Measurements from ENCODE around the gene MIB1. TPM values are rescaled to one million over a fixed set of nuclear protein-coding genes. Genes with fewer than 3 reads are reported as not detected.

The MIB1 gene
- total RNA-seq, 1 experiment from 2014 or later: 48.8 TPM

DNA sequence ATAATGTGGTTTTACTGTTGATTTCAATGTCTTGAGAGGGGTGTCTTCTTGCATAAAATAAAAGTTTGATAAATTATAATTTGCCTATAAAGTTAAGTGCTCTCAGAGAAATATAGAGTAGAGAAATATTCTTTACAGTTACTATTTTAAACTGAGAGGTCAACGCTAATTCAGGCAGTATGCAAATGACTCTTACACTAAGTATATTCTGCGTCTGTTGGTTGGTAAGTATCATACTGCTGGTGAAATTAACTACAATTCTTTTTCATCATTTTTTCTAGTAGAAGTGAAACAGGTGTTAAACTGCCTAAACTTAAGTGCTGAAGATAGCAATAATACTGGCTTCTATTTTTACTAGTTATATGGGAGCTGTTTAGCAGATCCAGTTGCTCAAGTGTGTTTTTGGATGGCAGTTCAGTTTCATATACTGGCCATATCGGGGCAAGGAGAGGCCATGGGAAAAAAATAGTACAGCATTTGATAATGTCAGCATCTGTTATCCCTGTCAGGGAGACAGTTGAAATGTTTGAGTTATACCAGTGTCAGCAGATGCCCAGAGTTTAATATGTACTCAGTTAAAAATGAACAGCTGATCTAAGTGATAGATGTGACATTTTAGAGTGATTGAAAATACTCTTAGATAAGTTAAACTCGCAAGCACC lies 86.2 kb downstream of the MIB1 start:
- H3K27me3 Mint-ChIP-seq (ENCODE audit: low read depth): no peaks in the 10 kb centered on the region
- H3K14ac ChIP-seq (ENCODE audit: insufficient read depth, low read length): no peak overlapping the region
- H3K27ac Mint-ChIP-seq: no peak overlapping the region
- no peak overlapping the region for H3K9ac ChIP-seq (ENCODE audit: extremely low read depth, insufficient read length, low read length)
- no peak overlapping the region for H3T11ph ChIP-seq (ENCODE audit: low read length)
- no peak overlapping the region for H4K5ac ChIP-seq (ENCODE audit: insufficient read length, low read depth, low read length)
- H4K91ac ChIP-seq (ENCODE audit: insufficient read length, low read depth, low read length): no peak overlapping the region
- peaks cover 5 to 8% (median 6%) of the 10 kb centered on the region in 3 experiments; a peak in 5 of 7 replicates for H3K36me3 Mint-ChIP-seq (ENCODE audit: insufficient read depth in 1 of 3, low read depth in 3 of 3)
- H3K4me1 ChIP-seq (ENCODE audit: insufficient read depth, low read length): no peaks in the 10 kb centered on the region
- no peak overlapping the region for H3K18ac ChIP-seq (ENCODE audit: insufficient read length, low read depth, low read length)
- no peak overlapping the region for H2BK12ac ChIP-seq (ENCODE audit: insufficient read length, low read depth, low read length)
- H3K56ac ChIP-seq (ENCODE audit: insufficient read length, low read depth, low read length): no peak overlapping the region
- H3K4me2 ChIP-seq (ENCODE audit: insufficient read depth, insufficient read length, low read length): no peak overlapping the region
- no peak overlapping the region for H3K4ac ChIP-seq (ENCODE audit: low read depth, low read length)
- H2BK120ac ChIP-seq (ENCODE audit: low read depth, low read length, poor library complexity, severe bottlenecking): no peak overlapping the region
- no peak overlapping the region for H3K27ac ChIP-seq (ENCODE audit: insufficient read length, low read depth, low read length)
- no peak overlapping the region for H4K8ac ChIP-seq (replicated peaks; ENCODE audit: insufficient read length, low read depth, low read length)
- no peaks in the 10 kb centered on the region for H3K79me1 ChIP-seq (ENCODE audit: insufficient read depth, low read depth, low read length, poor library complexity, severe bottlenecking)
- H2BK5ac ChIP-seq (ENCODE audit: insufficient read length, low read length): no peak overlapping the region
- H4K20me1 ChIP-seq (ENCODE audit: control insufficient read depth, insufficient read depth, insufficient read length): no peaks in the 10 kb centered on the region
- H3K23me2 ChIP-seq (ENCODE audit: insufficient read length, low read depth, low read length, poor library complexity, severe bottlenecking): no peaks in the 10 kb centered on the region
- no CpG with 5 or more reads among the region's 4 CpGs for WGBS (ENCODE audit: extremely low coverage, insufficient read length, low lambda C conversion rate)
- no peak overlapping the region for H2AK5ac ChIP-seq (ENCODE audit: insufficient read length, low read length)
- no peaks in the 10 kb centered on the region for H3K27me3 ChIP-seq (ENCODE audit: insufficient read depth, low read length)
- no peak for DNase-seq
- TF ChIP-seq, protein P1, sequence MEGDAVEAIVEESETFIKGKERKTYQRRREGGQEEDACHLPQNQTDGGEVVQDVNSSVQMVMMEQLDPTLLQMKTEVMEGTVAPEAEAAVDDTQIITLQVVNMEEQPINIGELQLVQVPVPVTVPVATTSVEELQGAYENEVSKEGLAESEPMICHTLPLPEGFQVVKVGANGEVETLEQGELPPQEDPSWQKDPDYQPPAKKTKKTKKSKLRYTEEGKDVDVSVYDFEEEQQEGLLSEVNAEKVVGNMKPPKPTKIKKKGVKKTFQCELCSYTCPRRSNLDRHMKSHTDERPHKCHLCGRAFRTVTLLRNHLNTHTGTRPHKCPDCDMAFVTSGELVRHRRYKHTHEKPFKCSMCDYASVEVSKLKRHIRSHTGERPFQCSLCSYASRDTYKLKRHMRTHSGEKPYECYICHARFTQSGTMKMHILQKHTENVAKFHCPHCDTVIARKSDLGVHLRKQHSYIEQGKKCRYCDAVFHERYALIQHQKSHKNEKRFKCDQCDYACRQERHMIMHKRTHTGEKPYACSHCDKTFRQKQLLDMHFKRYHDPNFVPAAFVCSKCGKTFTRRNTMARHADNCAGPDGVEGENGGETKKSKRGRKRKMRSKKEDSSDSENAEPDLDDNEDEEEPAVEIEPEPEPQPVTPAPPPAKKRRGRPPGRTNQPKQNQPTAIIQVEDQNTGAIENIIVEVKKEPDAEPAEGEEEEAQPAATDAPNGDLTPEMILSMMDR (conservative IDR thresholded peaks at IDR 0.05): no peak
- H3K4me3 Mint-ChIP-seq: no peak overlapping the region
- H2BK15ac ChIP-seq (ENCODE audit: low read depth, low read length): no peak overlapping the region
- no peak overlapping the region for H2BK20ac ChIP-seq (ENCODE audit: low read depth, low read length, poor library complexity, severe bottlenecking)
- H2AFZ ChIP-seq (ENCODE audit: low read length): no peak overlapping the region
- H3K9me3 Mint-ChIP-seq: no peaks in the 10 kb centered on the region
- H3K9me3 ChIP-seq (ENCODE audit: control insufficient read depth, low read depth, low read length): no peaks in the 10 kb centered on the region
- H3K4me1 Mint-ChIP-seq: peaks cover 3 to 9% of the 10 kb centered on the region in 2 experiments
- H3K23ac ChIP-seq (ENCODE audit: insufficient read length, low read depth, low read length): no peak overlapping the region
- no peaks in the 10 kb centered on the region for H3K79me2 ChIP-seq (ENCODE audit: insufficient read depth, low read length)

Data from H9 (cell line).